Neural crest cell (in vitro differentiated cells): ENCODE results near the gene MAST2. TPM values are rescaled to one million over a fixed set of nuclear protein-coding genes. Genes with fewer than 3 reads are reported as not detected.
A peak's percentile ranks its signal among the peaks of the same experiment; 100 is the strongest.
"Not testable (repeated sequence)": the region's sequence is repeated elsewhere in the genome, so short reads cannot be mapped to it uniquely, and the experiment has no call there.

Experiments used
- DNase-seq: peaks from one replicate; pipeline ENCODE4 v3.0.0; 2021; ENCODE audit warnings: low read depth, mixed read lengths, low spot score
- H3K27ac Mint-ChIP-seq: one replicate; pipeline ENCODE4 v1.8.0; 2021; ENCODE audit warnings: mild to moderate bottlenecking, mixed read lengths; ENCODE audit not compliant: unreplicated experiment
- H3K27me3 Mint-ChIP-seq: 2 replicates; pipeline ENCODE4 v1.8.0; 2021; ENCODE audit warnings: low read depth, mild to moderate bottlenecking, mixed read lengths
- H3K36me3 Mint-ChIP-seq: 2 replicates; pipeline ENCODE4 v1.8.0; 2021; ENCODE audit warnings: low read depth, mild to moderate bottlenecking, mixed read lengths
- H3K4me1 Mint-ChIP-seq: 2 replicates; pipeline ENCODE4 v1.8.0; 2021; ENCODE audit warnings: mixed read lengths
- H3K4me3 Mint-ChIP-seq: one replicate; pipeline ENCODE4 v1.8.0; 2021; ENCODE audit warnings: mild to moderate bottlenecking, mixed read lengths
- H3K9me3 Mint-ChIP-seq: 2 replicates; pipeline ENCODE4 v1.8.0; 2021; ENCODE audit warnings: mixed read lengths
- total RNA-seq: library from RNA; stranded (reverse); gene quantifications from 2 replicates; pipeline ENCODE4 v1.2.1, GENCODE V29; 2021
- TF ChIP-seq, protein P1 (sequence below): fragments of 200-600 bp; sonication (generic); conservative IDR thresholded peaks from 2 replicates; pipeline ENCODE4 v1.5.0; 2021; ENCODE audit warnings: antibody characterized with exemption, mild to moderate bottlenecking

The MAST2 gene
- total RNA-seq, 1 donor from 2014 or later = 47.6 TPM

DNA sequence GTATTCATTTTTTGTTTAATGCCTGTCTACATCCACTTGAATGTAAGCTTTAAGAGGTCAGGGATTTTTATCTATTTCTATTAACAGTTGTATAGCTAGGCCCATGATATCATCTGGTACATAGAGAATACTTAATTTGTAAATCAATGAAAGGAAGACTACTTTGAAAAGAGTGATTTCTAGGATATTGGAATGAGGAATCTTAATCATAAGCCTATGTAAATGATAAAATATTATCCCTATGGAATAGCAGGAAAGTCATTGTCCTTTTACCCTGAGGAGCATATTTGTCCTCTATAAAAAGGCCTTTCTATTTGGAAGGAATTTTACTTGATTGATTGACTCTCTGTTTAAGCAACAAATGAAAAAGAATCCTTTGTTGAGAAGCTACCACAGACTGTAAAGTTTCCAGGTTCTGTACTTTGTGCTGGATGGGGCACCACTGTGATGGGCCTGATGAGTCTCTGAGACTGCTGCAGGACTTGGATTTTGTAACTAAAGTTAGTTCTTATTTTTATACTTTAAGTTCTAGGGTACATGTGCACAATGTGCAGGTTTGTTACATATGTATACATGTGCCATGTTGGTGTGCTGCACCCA lies 53.8 kb downstream of the MAST2 start:
- H3K4me3 Mint-ChIP-seq = peak overlapping the region; percentile 20
- H3K27ac Mint-ChIP-seq = no peak overlapping the region
- peaks cover 6% of the 10 kb centered on the region for H3K36me3 Mint-ChIP-seq
- no peaks in the 10 kb centered on the region for H3K27me3 Mint-ChIP-seq
- H3K9me3 Mint-ChIP-seq = no peaks in the 10 kb centered on the region
- peaks cover 24% of the 10 kb centered on the region for H3K4me1 Mint-ChIP-seq
- DNase-seq = no peak
- TF ChIP-seq, protein P1, sequence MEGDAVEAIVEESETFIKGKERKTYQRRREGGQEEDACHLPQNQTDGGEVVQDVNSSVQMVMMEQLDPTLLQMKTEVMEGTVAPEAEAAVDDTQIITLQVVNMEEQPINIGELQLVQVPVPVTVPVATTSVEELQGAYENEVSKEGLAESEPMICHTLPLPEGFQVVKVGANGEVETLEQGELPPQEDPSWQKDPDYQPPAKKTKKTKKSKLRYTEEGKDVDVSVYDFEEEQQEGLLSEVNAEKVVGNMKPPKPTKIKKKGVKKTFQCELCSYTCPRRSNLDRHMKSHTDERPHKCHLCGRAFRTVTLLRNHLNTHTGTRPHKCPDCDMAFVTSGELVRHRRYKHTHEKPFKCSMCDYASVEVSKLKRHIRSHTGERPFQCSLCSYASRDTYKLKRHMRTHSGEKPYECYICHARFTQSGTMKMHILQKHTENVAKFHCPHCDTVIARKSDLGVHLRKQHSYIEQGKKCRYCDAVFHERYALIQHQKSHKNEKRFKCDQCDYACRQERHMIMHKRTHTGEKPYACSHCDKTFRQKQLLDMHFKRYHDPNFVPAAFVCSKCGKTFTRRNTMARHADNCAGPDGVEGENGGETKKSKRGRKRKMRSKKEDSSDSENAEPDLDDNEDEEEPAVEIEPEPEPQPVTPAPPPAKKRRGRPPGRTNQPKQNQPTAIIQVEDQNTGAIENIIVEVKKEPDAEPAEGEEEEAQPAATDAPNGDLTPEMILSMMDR = no peak

DNA sequence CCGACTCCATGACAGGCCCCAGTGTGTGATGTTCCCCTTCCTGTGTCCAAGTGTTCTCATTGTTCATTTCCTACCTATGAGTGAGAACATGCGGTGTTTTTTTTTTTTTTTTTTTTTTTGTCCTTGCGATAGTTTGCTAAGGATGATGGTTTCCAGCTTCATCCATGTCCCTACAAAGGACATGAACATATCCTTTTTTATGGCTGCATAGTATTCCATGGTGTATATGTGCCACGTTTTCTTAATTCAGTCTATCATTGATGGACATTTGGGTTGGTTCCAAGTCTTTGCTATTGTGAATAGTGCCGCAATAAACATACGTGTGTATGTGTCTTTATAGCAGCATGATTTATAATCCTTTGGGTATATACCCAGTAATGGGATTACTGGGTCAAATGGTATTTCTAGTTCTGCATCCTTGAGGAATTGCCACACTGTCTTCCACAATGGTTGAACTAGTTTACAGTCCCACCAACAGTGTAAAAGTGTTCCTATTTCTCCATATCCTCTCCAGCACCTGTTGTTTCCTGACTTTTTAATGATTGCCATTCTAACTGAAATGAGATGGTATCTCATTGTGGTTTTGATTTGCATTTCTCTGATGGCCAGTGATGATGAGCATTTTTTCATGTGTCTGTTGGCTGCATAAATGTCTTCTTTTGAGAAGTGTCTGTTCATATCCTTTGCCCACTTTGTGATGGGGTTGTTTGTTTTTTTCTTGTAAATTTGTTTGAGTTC lies 54.5 kb downstream of the MAST2 start:
- peaks cover 28% of the 10 kb centered on the region for H3K4me1 Mint-ChIP-seq
- not testable (repeated sequence) for H3K27me3 Mint-ChIP-seq, H3K36me3 Mint-ChIP-seq, H3K9me3 Mint-ChIP-seq, H3K4me3 Mint-ChIP-seq, DNase-seq, H3K27ac Mint-ChIP-seq

DNA sequence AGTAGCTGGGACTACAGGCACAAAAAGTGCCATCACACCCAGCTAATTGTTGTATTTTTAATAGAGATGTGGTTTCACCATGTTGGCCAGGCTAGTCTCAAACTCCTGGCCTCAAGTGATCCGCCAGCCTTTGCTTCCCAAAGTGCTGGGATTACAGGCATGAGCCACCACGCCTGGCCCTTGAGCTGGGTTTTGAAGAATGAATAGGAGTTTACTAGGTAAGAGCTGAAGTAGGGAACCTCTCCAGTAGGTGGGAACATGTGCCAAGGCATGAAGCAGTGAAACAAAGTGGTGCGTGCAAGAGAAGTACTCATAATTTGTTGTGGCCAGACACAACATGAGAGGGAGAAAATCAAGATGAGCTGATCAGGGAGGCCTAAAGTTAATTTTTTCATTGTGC lies 55.8 kb downstream of the MAST2 start:
- H3K27me3 Mint-ChIP-seq = no peaks in the 10 kb centered on the region
- no peak overlapping the region for H3K4me3 Mint-ChIP-seq
- H3K27ac Mint-ChIP-seq = no peak overlapping the region
- no peak for DNase-seq
- TF ChIP-seq, protein P1 = no peak
- H3K9me3 Mint-ChIP-seq = no peaks in the 10 kb centered on the region
- peaks cover 41% of the 10 kb centered on the region for H3K4me1 Mint-ChIP-seq
- peaks cover 6% of the 10 kb centered on the region for H3K36me3 Mint-ChIP-seq

- TF ChIP-seq, protein P1 = no peak
- Mint-ChIP-seq H3K9me3 (no peaks in the 10 kb centered on the region), H3K27ac (no peak overlapping the region), H3K4me1 (peaks cover 50% of the 10 kb centered on the region), H3K4me3 (no peak overlapping the region), H3K36me3 (peaks cover 6% of the 10 kb centered on the region), H3K27me3 (no peaks in the 10 kb centered on the region)
- DNase-seq = no peak
Observed at GRCh38 chr1:45862008-45862407, 58.6 kb downstream of the MAST2 start.

DNA sequence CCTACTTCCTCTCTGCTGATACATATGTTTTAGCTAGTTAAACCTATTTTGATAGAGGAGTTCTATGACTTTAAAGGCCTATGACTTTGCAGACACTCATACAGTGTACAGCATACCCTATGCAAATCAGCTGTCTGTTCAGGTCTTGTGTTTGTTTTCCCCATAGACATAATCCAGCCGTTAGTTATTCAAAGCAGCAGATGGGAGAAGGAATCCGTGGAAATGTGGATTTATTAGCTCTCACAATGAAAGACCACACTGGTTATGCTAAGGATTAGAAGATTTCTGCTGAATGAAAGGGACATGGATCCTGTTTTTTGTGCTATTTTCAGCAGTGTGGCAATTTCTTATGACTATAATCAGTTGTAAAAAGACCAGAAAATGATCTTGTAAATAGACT lies 59.8 kb downstream of the MAST2 start:
- DNase-seq = no peak
- H3K4me3 Mint-ChIP-seq = no peak overlapping the region
- no peaks in the 10 kb centered on the region for H3K27me3 Mint-ChIP-seq
- peaks cover 47% of the 10 kb centered on the region for H3K4me1 Mint-ChIP-seq
- no peak overlapping the region for H3K27ac Mint-ChIP-seq
- TF ChIP-seq, protein P1 = no peak
- no peaks in the 10 kb centered on the region for H3K9me3 Mint-ChIP-seq
- no peaks in the 10 kb centered on the region for H3K36me3 Mint-ChIP-seq
